ENCODE data around the gene INPP4B. TPM values are rescaled to one million over a fixed set of nuclear protein-coding genes. Genes with fewer than 3 reads are reported as not detected.

INPP4B gene
- total and polyA plus RNA-seq, 9 donors = 1.7 to 14.7 (median 10.7) TPM

GRCh38 chr4:142743121-142743825, 102.8 kb downstream of the INPP4B start:
- no peak for DNase-seq
- H3K9me3 ChIP-seq = no peaks in the 10 kb centered on the region
- no peaks in the 10 kb centered on the region for H3K27me3 ChIP-seq
- intact Hi-C loops (cut with DNase I) = no loop called here
- TF ChIP-seq CTCF (IDR thresholded peaks at IDR 0.05) (no peak), EP300 (IDR thresholded peaks at IDR 0.05) (no peak), POLR2A (IDR thresholded peaks at IDR 0.05) (no peak)
- H3K27ac ChIP-seq = no peak overlapping the region
- no peak overlapping the region for H3K4me3 ChIP-seq
- H3K36me3 ChIP-seq = no peaks in the 10 kb centered on the region
- H3K4me1 ChIP-seq (ENCODE audit: insufficient read depth) = no peaks in the 10 kb centered on the region

- H3K27ac ChIP-seq = no peak overlapping the region
- 76 to 79% (median 78%) methylated on average over 1 of the region's 1 CpG for WGBS, 3 donors
- H3K4me3 ChIP-seq = no peak overlapping the region
- no peak for TF ChIP-seq POLR2A (IDR thresholded peaks at IDR 0.05)
- TF ChIP-seq EP300 (IDR thresholded peaks at IDR 0.05) = no peak
- no peak for TF ChIP-seq CTCF (IDR thresholded peaks at IDR 0.05)
- no peaks in the 10 kb centered on the region for H3K36me3 ChIP-seq
- no peaks in the 10 kb centered on the region for H3K4me1 ChIP-seq (ENCODE audit: insufficient read depth)
- no peak for DNase-seq
- H3K27me3 ChIP-seq = no peaks in the 10 kb centered on the region
- H3K9me3 ChIP-seq = no peaks in the 10 kb centered on the region
- intact Hi-C loops (cut with DNase I) = no loop called here
These were observed 104.1 kb downstream of the INPP4B start for GRCh38 chr4:142741995-142742394.

GRCh38 chr4:142728233-142728632, 117.9 kb downstream of the INPP4B start:
- H3K27ac ChIP-seq = no peak overlapping the region
- TF ChIP-seq EP300 (IDR thresholded peaks at IDR 0.05) (no peak), CTCF (IDR thresholded peaks at IDR 0.05) (no peak), POLR2A (IDR thresholded peaks at IDR 0.05) (no peak)
- H3K27me3 ChIP-seq = peaks cover 2% of the 10 kb centered on the region
- H3K4me3 ChIP-seq = no peak overlapping the region
- DNase-seq = no peak
- H3K4me1 ChIP-seq (ENCODE audit: insufficient read depth) = no peaks in the 10 kb centered on the region
- H3K9me3 ChIP-seq = no peaks in the 10 kb centered on the region
- intact Hi-C loops (cut with DNase I) = no loop called here
- 68 to 72% (median 71%) methylated on average over 2 of the region's 2 CpGs for WGBS, 3 donors
- H3K36me3 ChIP-seq = no peaks in the 10 kb centered on the region

GRCh38 chr4:142727149-142727548, 119.0 kb downstream of the INPP4B start:
- intact Hi-C loops (cut with DNase I) = no loop called here
- peaks cover 2% of the 10 kb centered on the region for H3K27me3 ChIP-seq
- no peak overlapping the region for H3K4me3 ChIP-seq
- no peaks in the 10 kb centered on the region for H3K4me1 ChIP-seq (ENCODE audit: insufficient read depth)
- DNase-seq = no peak
- WGBS, 3 donors = 47 to 60% (median 50%) methylated on average over 3 of the region's 3 CpGs
- no peak for TF ChIP-seq POLR2A (IDR thresholded peaks at IDR 0.05)
- TF ChIP-seq CTCF (IDR thresholded peaks at IDR 0.05) = no peak
- TF ChIP-seq EP300 (IDR thresholded peaks at IDR 0.05) = no peak
- no peak overlapping the region for H3K27ac ChIP-seq
- no peaks in the 10 kb centered on the region for H3K36me3 ChIP-seq
- H3K9me3 ChIP-seq = no peaks in the 10 kb centered on the region

Measured in ovary (tissue), 9 donors.